DOHH2 (cell line): ENCODE results near the gene PCYT1B.

Source experiments
- H3F3A ChIP-seq: fragments of 200-600 bp; sonication (generic), shearing (Covaris generic); 2 replicates; pipeline ENCODE4 v1.6.0; 2016; ENCODE audit warnings: antibody characterized with exemption, mild to moderate bottlenecking; ENCODE audit not compliant: control insufficient read depth, insufficient read depth
- H3K27ac ChIP-seq: fragments of 200-600 bp; sonication (generic); 2 replicates; pipeline ENCODE4 v1.5.1; 2014; ENCODE audit warnings: low read depth, mild to moderate bottlenecking, low read length, moderate library complexity
- H3K27me3 ChIP-seq: fragments of 200-600 bp; sonication (generic); 2 replicates; pipeline ENCODE4 v1.6.1; 2014; ENCODE audit warnings: mild to moderate bottlenecking, low read length, mixed read lengths; ENCODE audit not compliant: control insufficient read depth
- H3K36me3 ChIP-seq: fragments of 200-600 bp; sonication (generic); 2 replicates; pipeline ENCODE4 v1.6.1; 2014; ENCODE audit warnings: mild to moderate bottlenecking, low read length, moderate library complexity, mixed read lengths; ENCODE audit not compliant: control insufficient read depth
- H3K4me1 ChIP-seq: fragments of 200-600 bp; sonication (generic); 2 replicates; pipeline ENCODE4 v1.6.1; 2014; ENCODE audit warnings: mild to moderate bottlenecking, low read length, mixed read lengths; ENCODE audit not compliant: control insufficient read depth
- H3K4me2 ChIP-seq: fragments of 200-600 bp; sonication (generic); 2 replicates; pipeline ENCODE4 v1.6.0; 2014; ENCODE audit warnings: mild to moderate bottlenecking, low read length, moderate library complexity
- H3K4me3 ChIP-seq: fragments of 200-600 bp; sonication (generic); 2 replicates; pipeline ENCODE4 v1.5.1; 2014; ENCODE audit warnings: mild to moderate bottlenecking, low read length, mixed read lengths
- H3K79me2 ChIP-seq: fragments of 200-600 bp; sonication (generic); 2 replicates; pipeline ENCODE4 v1.6.1; 2014; ENCODE audit warnings: mild to moderate bottlenecking, low read length, mixed read lengths; ENCODE audit not compliant: control insufficient read depth
- H3K9me2 ChIP-seq: fragments of 200-600 bp; sonication (generic); replicated peaks from 2 replicates; pipeline ENCODE4 v1.6.1; 2014; ENCODE audit warnings: mild to moderate bottlenecking, low read length, mixed read lengths; ENCODE audit not compliant: control insufficient read depth
- H3K9me3 ChIP-seq: fragments of 200-600 bp; sonication (generic); 2 replicates; pipeline ENCODE4 v1.6.1; 2014; ENCODE audit warnings: antibody characterized with exemption, low read length, mixed read lengths; ENCODE audit not compliant: control insufficient read depth, insufficient read depth
- H4K20me1 ChIP-seq: fragments of 200-600 bp; sonication (generic); 2 replicates; pipeline ENCODE4 v1.6.0; 2014; ENCODE audit warnings: low read depth, mild to moderate bottlenecking, antibody characterized with exemption, low read length, moderate library complexity; ENCODE audit not compliant: control insufficient read depth, insufficient read depth
- EZH2phosphoT487 ChIP-seq: fragments of 200-600 bp; sonication (generic); IDR thresholded peaks from 2 replicates; pipeline ENCODE4 v1.6.1; 2017; ENCODE audit warnings: borderline replicate concordance, mild to moderate bottlenecking, antibody characterized with exemption, low read length, moderate library complexity, mixed read lengths
- TF ChIP-seq, protein P1 (sequence below): fragments of 200-600 bp; sonication (generic); IDR thresholded peaks from one replicate; pipeline ENCODE4 v1.5.1; 2014; ENCODE audit warnings: antibody characterized with exemption, mild to moderate bottlenecking, low read depth, low read length; ENCODE audit not compliant: poor library complexity, severe bottlenecking

Gene PCYT1B

GRCh38 chrX:24525455-24525854 lies 121.7 kb downstream of the PCYT1B start:
- no peaks in the 10 kb centered on the region for H3K36me3 ChIP-seq
- no peak for TF ChIP-seq EZH2phosphoT487
- TF ChIP-seq, protein P1, sequence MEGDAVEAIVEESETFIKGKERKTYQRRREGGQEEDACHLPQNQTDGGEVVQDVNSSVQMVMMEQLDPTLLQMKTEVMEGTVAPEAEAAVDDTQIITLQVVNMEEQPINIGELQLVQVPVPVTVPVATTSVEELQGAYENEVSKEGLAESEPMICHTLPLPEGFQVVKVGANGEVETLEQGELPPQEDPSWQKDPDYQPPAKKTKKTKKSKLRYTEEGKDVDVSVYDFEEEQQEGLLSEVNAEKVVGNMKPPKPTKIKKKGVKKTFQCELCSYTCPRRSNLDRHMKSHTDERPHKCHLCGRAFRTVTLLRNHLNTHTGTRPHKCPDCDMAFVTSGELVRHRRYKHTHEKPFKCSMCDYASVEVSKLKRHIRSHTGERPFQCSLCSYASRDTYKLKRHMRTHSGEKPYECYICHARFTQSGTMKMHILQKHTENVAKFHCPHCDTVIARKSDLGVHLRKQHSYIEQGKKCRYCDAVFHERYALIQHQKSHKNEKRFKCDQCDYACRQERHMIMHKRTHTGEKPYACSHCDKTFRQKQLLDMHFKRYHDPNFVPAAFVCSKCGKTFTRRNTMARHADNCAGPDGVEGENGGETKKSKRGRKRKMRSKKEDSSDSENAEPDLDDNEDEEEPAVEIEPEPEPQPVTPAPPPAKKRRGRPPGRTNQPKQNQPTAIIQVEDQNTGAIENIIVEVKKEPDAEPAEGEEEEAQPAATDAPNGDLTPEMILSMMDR = no peak
- no peak overlapping the region for H3K4me3 ChIP-seq
- no peaks in the 10 kb centered on the region for H3K79me2 ChIP-seq
- H3K4me1 ChIP-seq = no peaks in the 10 kb centered on the region
- H3K4me2 ChIP-seq = no peak overlapping the region
- H3K9me2 ChIP-seq = no peaks in the 10 kb centered on the region
- no peaks in the 10 kb centered on the region for H3F3A ChIP-seq
- H3K27ac ChIP-seq = no peak overlapping the region
- H3K27me3 ChIP-seq = no peaks in the 10 kb centered on the region
- no peaks in the 10 kb centered on the region for H4K20me1 ChIP-seq
- no peaks in the 10 kb centered on the region for H3K9me3 ChIP-seq

GRCh38 chrX:24520472-24520871 lies 126.7 kb downstream of the PCYT1B start:
- Histone ChIP-seq H4K20me1 (no peaks in the 10 kb centered on the region), H3K79me2 (no peaks in the 10 kb centered on the region), H3F3A (no peaks in the 10 kb centered on the region), H3K9me2 (no peaks in the 10 kb centered on the region), H3K4me2 (no peak overlapping the region), H3K36me3 (no peaks in the 10 kb centered on the region), H3K4me3 (no peak overlapping the region), H3K9me3 (no peaks in the 10 kb centered on the region), H3K27ac (no peak overlapping the region), H3K27me3 (no peaks in the 10 kb centered on the region), H3K4me1 (no peaks in the 10 kb centered on the region)
- TF ChIP-seq, protein P1 = no peak
- no peak for TF ChIP-seq EZH2phosphoT487

GRCh38 chrX:24515447-24515846 lies 131.7 kb downstream of the PCYT1B start:
- Histone ChIP-seq H3K27me3 (no peaks in the 10 kb centered on the region), H3K36me3 (no peaks in the 10 kb centered on the region), H3F3A (no peaks in the 10 kb centered on the region), H3K27ac (no peak overlapping the region), H3K4me1 (no peaks in the 10 kb centered on the region), H3K4me3 (no peak overlapping the region), H3K9me2 (no peaks in the 10 kb centered on the region), H3K4me2 (no peak overlapping the region), H3K9me3 (no peaks in the 10 kb centered on the region), H4K20me1 (no peaks in the 10 kb centered on the region), H3K79me2 (no peaks in the 10 kb centered on the region)
- TF ChIP-seq, protein P1 = no peak
- no peak for TF ChIP-seq EZH2phosphoT487

DNA sequence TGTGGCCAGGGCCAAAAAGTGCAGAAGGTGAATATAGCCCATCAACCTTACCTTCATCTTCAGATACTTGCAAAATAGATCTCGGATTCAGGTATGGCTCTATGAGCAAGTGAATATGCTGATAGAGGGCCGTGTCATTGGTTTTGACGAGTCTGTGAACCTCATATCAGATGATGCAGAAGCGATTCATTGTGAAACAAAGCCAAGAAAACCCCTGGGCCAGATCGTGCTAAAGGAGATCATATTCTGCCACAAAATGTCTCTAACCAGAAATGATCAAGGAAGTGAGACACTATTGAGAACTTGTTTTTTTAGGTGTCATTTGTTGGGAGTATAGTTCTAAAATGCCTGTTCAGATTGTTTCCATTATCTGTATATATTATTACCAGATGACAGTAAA lies 133.7 kb downstream of the PCYT1B start:
- H3K4me2 ChIP-seq = no peak overlapping the region
- no peak overlapping the region for H3K27ac ChIP-seq
- no peaks in the 10 kb centered on the region for H3K27me3 ChIP-seq
- no peak for TF ChIP-seq EZH2phosphoT487
- TF ChIP-seq, protein P1 = no peak
- H3K79me2 ChIP-seq = no peaks in the 10 kb centered on the region
- no peaks in the 10 kb centered on the region for H3K9me2 ChIP-seq
- H3K4me3 ChIP-seq = no peak overlapping the region
- no peaks in the 10 kb centered on the region for H3K36me3 ChIP-seq
- H3K9me3 ChIP-seq = no peaks in the 10 kb centered on the region
- no peaks in the 10 kb centered on the region for H3F3A ChIP-seq
- no peaks in the 10 kb centered on the region for H4K20me1 ChIP-seq
- H3K4me1 ChIP-seq = no peaks in the 10 kb centered on the region
